Tibial nerve (tissue), 3 donors: ENCODE data around the gene ZNF385B.

Experiments
- EP300 ChIP-seq, 2 donors: sonication (generic); formaldehyde crosslinking; IDR thresholded peaks; one replicate each; pipeline ENCODE4 v1.6.1; 2017; ENCODE audit warnings: antibody characterized with exemption in 2 of 2, mild to moderate bottlenecking in 1 of 2
- POLR2A ChIP-seq, 2 donors: fragments of 450-650 bp; IDR thresholded peaks; one replicate each; pipeline ENCODE4 v1.6.1; 2017; ENCODE audit warnings: antibody characterized with exemption in 2 of 2, mild to moderate bottlenecking in 2 of 2, moderate library complexity in 2 of 2

GRCh38 chr2:179910735-179911113, 49.3 kb upstream of the ZNF385B start:
- TF ChIP-seq POLR2A (IDR thresholded peaks at IDR 0.05) (no peak), EP300 (IDR thresholded peaks at IDR 0.05) (no peak)
